Activated T-helper 2 cell treated with anti-CD3 and anti-CD28 coated beads, Interferon-gamma antibody, Interleukin-2, Interleukin-4, amounts not matched to agents 10 μg/mL and 5 μg/mL and 100 μg/mL, durations not matched to agents 14 hours and 24 hours and 36 hours (primary cell): Measurements from ENCODE around the gene TSHZ3. TPM values are rescaled to one million over a fixed set of nuclear protein-coding genes. Genes with fewer than 3 reads are reported as not detected.

Experiments
- DNase-seq: peaks from one replicate; pipeline ENCODE4 v3.0.0; 2021; ENCODE audit warnings: low spot score
- H3K27ac Mint-ChIP-seq: one replicate; pipeline ENCODE4 v1.8.0; 2021; ENCODE audit warnings: mixed read lengths
- H3K27me3 Mint-ChIP-seq: one replicate; pipeline ENCODE4 v1.8.0; 2021; ENCODE audit warnings: low read depth, mixed read lengths
- H3K36me3 Mint-ChIP-seq: one replicate; pipeline ENCODE4 v1.8.0; 2021; ENCODE audit warnings: low read depth, mixed read lengths
- H3K4me1 Mint-ChIP-seq: one replicate; pipeline ENCODE4 v1.8.0; 2021; ENCODE audit warnings: low read depth, mixed read lengths
- H3K4me3 Mint-ChIP-seq: one replicate; pipeline ENCODE4 v1.8.0; 2021; ENCODE audit warnings: low read depth, mild to moderate bottlenecking, moderate library complexity, mixed read lengths
- H3K9me3 Mint-ChIP-seq: one replicate; pipeline ENCODE4 v1.8.0; 2021; ENCODE audit warnings: mixed read lengths
- intact Hi-C: fragments of 100-400 bp; cut with micrococcal nuclease; formaldehyde crosslinking; loops from one replicate; pipeline ENCODE4 v1.15.1; 2023
- total RNA-seq: library from RNA; stranded (reverse); gene quantifications from 2 replicates; pipeline ENCODE4 v1.2.3, GENCODE V29; 2022

The TSHZ3 gene
- total RNA-seq = 0.66 and 1.3 TPM in 2 replicates

- DNase-seq = no peak
- Mint-ChIP-seq H3K27me3 (peaks cover 63% of the 10 kb centered on the region), H3K4me3 (peak within 1 kb of the TSS; percentile 78), H3K9me3 (no peaks in the 10 kb centered on the region), H3K36me3 (peaks cover 5% of the 10 kb centered on the region), H3K4me1 (peaks cover 13% of the 10 kb centered on the region), H3K27ac (no peak within 1 kb of the TSS)
- intact Hi-C loops = loop anchor here (5.0 kb wide), 1 partner anchor 1822 kb away; the partner anchor contains the start of gene VSTM2B
These were observed at the start of gene TSHZ3 for GRCh38 chr19:31349160-31349881. TSS of gene TSHZ3 (minus strand) at chr19:31349436. CDS start at chr19:31349219, 217 bp downstream.

GRCh38 chr19:31397308-31397707, 48.1 kb upstream of the TSHZ3 start:
- intact Hi-C loops = no loop called here
- no peaks in the 10 kb centered on the region for H3K36me3 Mint-ChIP-seq
- H3K9me3 Mint-ChIP-seq = no peaks in the 10 kb centered on the region
- H3K4me1 Mint-ChIP-seq = no peaks in the 10 kb centered on the region
- no peak overlapping the region for H3K27ac Mint-ChIP-seq
- no peak overlapping the region for H3K4me3 Mint-ChIP-seq
- no peak for DNase-seq
- H3K27me3 Mint-ChIP-seq = no peaks in the 10 kb centered on the region

- H3K36me3 Mint-ChIP-seq = no peaks in the 10 kb centered on the region
- no peaks in the 10 kb centered on the region for H3K4me1 Mint-ChIP-seq
- H3K27ac Mint-ChIP-seq = no peak overlapping the region
- intact Hi-C loops = no loop called here
- no peaks in the 10 kb centered on the region for H3K27me3 Mint-ChIP-seq
- no peaks in the 10 kb centered on the region for H3K9me3 Mint-ChIP-seq
- no peak for DNase-seq
- H3K4me3 Mint-ChIP-seq = no peak overlapping the region
These were observed 43.2 kb upstream of the TSHZ3 start for GRCh38 chr19:31392464-31392863.

- Mint-ChIP-seq H3K36me3 (no peaks in the 10 kb centered on the region), H3K4me1 (no peaks in the 10 kb centered on the region), H3K27me3 (no peaks in the 10 kb centered on the region), H3K27ac (no peak overlapping the region), H3K4me3 (no peak overlapping the region), H3K9me3 (no peaks in the 10 kb centered on the region)
- intact Hi-C loops = no loop called here
- DNase-seq = no peak
These were observed 42.3 kb upstream of the TSHZ3 start for GRCh38 chr19:31391518-31391917.

- H3K27me3 Mint-ChIP-seq = no peaks in the 10 kb centered on the region
- H3K36me3 Mint-ChIP-seq = no peaks in the 10 kb centered on the region
- H3K27ac Mint-ChIP-seq = no peak overlapping the region
- intact Hi-C loops = no loop called here
- DNase-seq = no peak
- H3K4me1 Mint-ChIP-seq = no peaks in the 10 kb centered on the region
- H3K9me3 Mint-ChIP-seq = no peaks in the 10 kb centered on the region
- no peak overlapping the region for H3K4me3 Mint-ChIP-seq
These were observed 41.5 kb upstream of the TSHZ3 start for GRCh38 chr19:31390711-31391110.

- intact Hi-C loops = no loop called here
- H3K27ac Mint-ChIP-seq = no peak overlapping the region
- H3K9me3 Mint-ChIP-seq = no peaks in the 10 kb centered on the region
- no peak overlapping the region for H3K4me3 Mint-ChIP-seq
- H3K36me3 Mint-ChIP-seq = no peaks in the 10 kb centered on the region
- DNase-seq = no peak
- H3K27me3 Mint-ChIP-seq = no peaks in the 10 kb centered on the region
- no peaks in the 10 kb centered on the region for H3K4me1 Mint-ChIP-seq
These were observed 40.6 kb upstream of the TSHZ3 start for GRCh38 chr19:31389874-31390273.

GRCh38 chr19:31387717-31388301, 38.6 kb upstream of the TSHZ3 start:
- H3K9me3 Mint-ChIP-seq = no peaks in the 10 kb centered on the region
- H3K36me3 Mint-ChIP-seq = no peaks in the 10 kb centered on the region
- H3K4me3 Mint-ChIP-seq = no peak overlapping the region

GRCh38 chr19:31386806-31387205, 37.6 kb upstream of the TSHZ3 start:
- intact Hi-C loops = no loop called here
- H3K27me3 Mint-ChIP-seq = no peaks in the 10 kb centered on the region
- DNase-seq = no peak
- H3K9me3 Mint-ChIP-seq = no peaks in the 10 kb centered on the region
- no peak overlapping the region for H3K27ac Mint-ChIP-seq
- no peaks in the 10 kb centered on the region for H3K36me3 Mint-ChIP-seq
- no peak overlapping the region for H3K4me3 Mint-ChIP-seq
- no peaks in the 10 kb centered on the region for H3K4me1 Mint-ChIP-seq

More at GRCh38 chr19:31387717-31388301, 38.6 kb upstream of the TSHZ3 start:
- no peaks in the 10 kb centered on the region for H3K27me3 Mint-ChIP-seq
- no peak for DNase-seq
- no peak overlapping the region for H3K27ac Mint-ChIP-seq
- intact Hi-C loops = no loop called here
- no peaks in the 10 kb centered on the region for H3K4me1 Mint-ChIP-seq

- Mint-ChIP-seq H3K9me3 (no peaks in the 10 kb centered on the region), H3K4me3 (no peak overlapping the region), H3K36me3 (no peaks in the 10 kb centered on the region), H3K4me1 (no peaks in the 10 kb centered on the region), H3K27me3 (no peaks in the 10 kb centered on the region), H3K27ac (no peak overlapping the region)
- DNase-seq = no peak
- intact Hi-C loops = no loop called here
These were observed 36.5 kb upstream of the TSHZ3 start for GRCh38 chr19:31385744-31386143.

GRCh38 chr19:31383553-31383952, 34.3 kb upstream of the TSHZ3 start:
- H3K27ac Mint-ChIP-seq = no peak overlapping the region
- no peaks in the 10 kb centered on the region for H3K9me3 Mint-ChIP-seq
- no peaks in the 10 kb centered on the region for H3K27me3 Mint-ChIP-seq
- intact Hi-C loops = no loop called here
- no peak overlapping the region for H3K4me3 Mint-ChIP-seq
- no peaks in the 10 kb centered on the region for H3K4me1 Mint-ChIP-seq
- no peaks in the 10 kb centered on the region for H3K36me3 Mint-ChIP-seq
- DNase-seq = no peak

GRCh38 chr19:31380854-31381253, 31.6 kb upstream of the TSHZ3 start:
- no peak for DNase-seq
- Mint-ChIP-seq H3K4me1 (no peaks in the 10 kb centered on the region), H3K27me3 (no peaks in the 10 kb centered on the region), H3K9me3 (no peaks in the 10 kb centered on the region), H3K36me3 (no peaks in the 10 kb centered on the region), H3K4me3 (no peak overlapping the region), H3K27ac (no peak overlapping the region)
- intact Hi-C loops = no loop called here

- no peaks in the 10 kb centered on the region for H3K4me1 Mint-ChIP-seq
- DNase-seq = no peak
- peaks cover 2% of the 10 kb centered on the region for H3K27me3 Mint-ChIP-seq
- H3K4me3 Mint-ChIP-seq = no peak overlapping the region
- H3K36me3 Mint-ChIP-seq = no peaks in the 10 kb centered on the region
- H3K27ac Mint-ChIP-seq = no peak overlapping the region
- intact Hi-C loops = no loop called here
- H3K9me3 Mint-ChIP-seq = no peaks in the 10 kb centered on the region
These were observed 29.2 kb upstream of the TSHZ3 start for GRCh38 chr19:31378404-31378803.

GRCh38 chr19:31377736-31378135, 28.5 kb upstream of the TSHZ3 start:
- Mint-ChIP-seq H3K4me1 (no peaks in the 10 kb centered on the region), H3K27me3 (peaks cover 2% of the 10 kb centered on the region), H3K9me3 (no peaks in the 10 kb centered on the region), H3K27ac (no peak overlapping the region), H3K4me3 (no peak overlapping the region), H3K36me3 (no peaks in the 10 kb centered on the region)
- intact Hi-C loops = no loop called here
- no peak for DNase-seq
